ENCODE results near the gene UBAC2.

- TF ChIP-seq CTCF (IDR thresholded peaks at IDR 0.05 in 4 of 5, conservative IDR thresholded peaks at IDR 0.05 in 1 of 5) (no peak), POLR2A (IDR thresholded peaks at IDR 0.05) (no peak)
Measured at GRCh38 chr13:99161512-99161911, 39.1 kb upstream of the UBAC2 start.
